ENCODE measurements around the gene GHRHR.

DNA sequence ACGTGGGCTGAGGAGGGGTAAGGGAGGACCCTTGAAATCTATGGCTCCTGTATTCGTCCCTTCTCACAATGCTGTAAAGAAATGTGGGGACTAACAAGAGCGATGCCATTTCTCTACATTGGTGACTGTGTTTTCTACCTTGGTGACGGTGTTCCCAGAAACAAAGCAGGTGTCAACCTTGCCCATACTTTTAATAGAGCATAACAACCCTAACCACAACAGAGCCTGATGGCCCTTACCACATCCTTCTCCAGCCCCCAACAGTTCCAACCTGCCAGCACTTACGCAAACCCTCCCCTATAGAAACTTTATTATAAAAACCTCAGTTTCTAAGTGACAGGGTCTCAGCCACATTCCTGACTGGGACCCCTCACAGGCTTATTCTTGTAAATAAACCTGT is 60.1 kb downstream of the GHRHR start:
- TF ChIP-seq, protein P1, sequence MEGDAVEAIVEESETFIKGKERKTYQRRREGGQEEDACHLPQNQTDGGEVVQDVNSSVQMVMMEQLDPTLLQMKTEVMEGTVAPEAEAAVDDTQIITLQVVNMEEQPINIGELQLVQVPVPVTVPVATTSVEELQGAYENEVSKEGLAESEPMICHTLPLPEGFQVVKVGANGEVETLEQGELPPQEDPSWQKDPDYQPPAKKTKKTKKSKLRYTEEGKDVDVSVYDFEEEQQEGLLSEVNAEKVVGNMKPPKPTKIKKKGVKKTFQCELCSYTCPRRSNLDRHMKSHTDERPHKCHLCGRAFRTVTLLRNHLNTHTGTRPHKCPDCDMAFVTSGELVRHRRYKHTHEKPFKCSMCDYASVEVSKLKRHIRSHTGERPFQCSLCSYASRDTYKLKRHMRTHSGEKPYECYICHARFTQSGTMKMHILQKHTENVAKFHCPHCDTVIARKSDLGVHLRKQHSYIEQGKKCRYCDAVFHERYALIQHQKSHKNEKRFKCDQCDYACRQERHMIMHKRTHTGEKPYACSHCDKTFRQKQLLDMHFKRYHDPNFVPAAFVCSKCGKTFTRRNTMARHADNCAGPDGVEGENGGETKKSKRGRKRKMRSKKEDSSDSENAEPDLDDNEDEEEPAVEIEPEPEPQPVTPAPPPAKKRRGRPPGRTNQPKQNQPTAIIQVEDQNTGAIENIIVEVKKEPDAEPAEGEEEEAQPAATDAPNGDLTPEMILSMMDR (conservative IDR thresholded peaks at IDR 0.05) = no peak
- TF ChIP-seq EZH2 (IDR thresholded peaks at IDR 0.05; ENCODE audit: low read depth) = no peak

Measured in PC-9 (cell line).